Transverse colon (tissue), 4 donors: Measurements from ENCODE around the gene GRIA4.

Source experiments
- POLR2AphosphoS5 ChIP-seq, 3 donors: sonication (generic); formaldehyde crosslinking; IDR thresholded peaks; one replicate each; pipeline ENCODE4 v1.6.1; 2016; ENCODE audit warnings: antibody characterized with exemption in 3 of 3
- TF ChIP-seq, protein P1 (sequence below), 5 experiments: fragments of 200-600 bp in 3 of 5; fragments of 450-650 bp in 2 of 5; sonication (generic) in 3 of 5; IDR thresholded peaks; 1 replicate in 2 of 5; 2 replicates in 3 of 5; pipeline ENCODE4 v1.5.1; 2016 to 2017; ENCODE audit warnings: antibody characterized with exemption in 5 of 5, inconsistent platforms in 3 of 5, mild to moderate bottlenecking in 2 of 5, moderate library complexity in 1 of 5

DNA sequence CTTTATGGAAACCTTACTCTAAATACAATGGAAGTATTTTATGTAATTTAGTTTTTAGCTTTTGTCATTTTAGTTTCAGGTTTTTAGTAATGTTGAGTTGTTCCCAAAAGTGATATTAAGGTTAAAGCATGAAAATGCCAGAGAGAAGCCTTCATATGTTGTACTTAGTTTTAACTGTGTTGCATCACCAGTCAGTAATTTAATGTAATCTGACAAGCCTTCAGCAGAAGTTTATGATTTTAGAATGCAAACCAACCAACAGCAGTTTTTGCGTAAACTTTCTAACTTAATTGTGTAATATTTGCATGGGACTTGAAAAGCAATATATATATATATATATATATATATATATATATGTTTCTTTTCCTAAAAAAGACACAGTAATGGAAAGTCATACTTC lies 301.6 kb downstream of the GRIA4 start:
- TF ChIP-seq, protein P1, sequence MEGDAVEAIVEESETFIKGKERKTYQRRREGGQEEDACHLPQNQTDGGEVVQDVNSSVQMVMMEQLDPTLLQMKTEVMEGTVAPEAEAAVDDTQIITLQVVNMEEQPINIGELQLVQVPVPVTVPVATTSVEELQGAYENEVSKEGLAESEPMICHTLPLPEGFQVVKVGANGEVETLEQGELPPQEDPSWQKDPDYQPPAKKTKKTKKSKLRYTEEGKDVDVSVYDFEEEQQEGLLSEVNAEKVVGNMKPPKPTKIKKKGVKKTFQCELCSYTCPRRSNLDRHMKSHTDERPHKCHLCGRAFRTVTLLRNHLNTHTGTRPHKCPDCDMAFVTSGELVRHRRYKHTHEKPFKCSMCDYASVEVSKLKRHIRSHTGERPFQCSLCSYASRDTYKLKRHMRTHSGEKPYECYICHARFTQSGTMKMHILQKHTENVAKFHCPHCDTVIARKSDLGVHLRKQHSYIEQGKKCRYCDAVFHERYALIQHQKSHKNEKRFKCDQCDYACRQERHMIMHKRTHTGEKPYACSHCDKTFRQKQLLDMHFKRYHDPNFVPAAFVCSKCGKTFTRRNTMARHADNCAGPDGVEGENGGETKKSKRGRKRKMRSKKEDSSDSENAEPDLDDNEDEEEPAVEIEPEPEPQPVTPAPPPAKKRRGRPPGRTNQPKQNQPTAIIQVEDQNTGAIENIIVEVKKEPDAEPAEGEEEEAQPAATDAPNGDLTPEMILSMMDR (IDR thresholded peaks at IDR 0.05): no peak
- TF ChIP-seq POLR2AphosphoS5 (IDR thresholded peaks at IDR 0.05): no peak
